GM12878 (cell line): ENCODE data around the gene FNDC8.

Experiments used
- CHD2 ChIP-seq: IDR thresholded peaks from 2 replicates; pipeline ENCODE4 v1.6.1; 2011; ENCODE audit warnings: low read depth, low read length, improper control_type of control experiment, borderline replicate concordance
- EP300 ChIP-seq, 2 experiments: fragments of 150-350 bp in 1 of 2; IDR thresholded peaks; 2 replicates each; pipeline ENCODE4 v1.6.1; 2011 to 2012; ENCODE audit warnings: low read depth in 2 of 2, low read length in 2 of 2, borderline replicate concordance in 1 of 2, improper control_type of control experiment in 1 of 2, inconsistent platforms in 1 of 2; ENCODE audit not compliant: control insufficient read depth in 1 of 2
- ESRRA ChIP-seq: IDR thresholded peaks from 2 replicates; pipeline ENCODE4 v1.6.1; 2012; ENCODE audit warnings: mild to moderate bottlenecking, low read length, improper control_type of control experiment
- FOXM1 ChIP-seq: IDR thresholded peaks from 2 replicates; pipeline ENCODE4 v1.6.1; 2012; ENCODE audit warnings: low read depth, mild to moderate bottlenecking, inconsistent platforms, low read length, moderate library complexity
- NFYA ChIP-seq: IDR thresholded peaks from 2 replicates; pipeline ENCODE4 v1.6.1; 2011; ENCODE audit warnings: low read depth, mild to moderate bottlenecking, low read length, improper control_type of control experiment, borderline replicate concordance
- STAT1 ChIP-seq: fragments of 450-650 bp; conservative IDR thresholded peaks from 2 replicates; pipeline ENCODE4 v1.6.1; 2014; ENCODE audit warnings: antibody characterized with exemption, mild to moderate bottlenecking
- TCF7 ChIP-seq: IDR thresholded peaks from 2 replicates; pipeline ENCODE4 v1.6.1; 2014; ENCODE audit warnings: antibody characterized with exemption, borderline replicate concordance
- ZZZ3 ChIP-seq: IDR thresholded peaks from 2 replicates; pipeline ENCODE4 v1.6.1; 2011; ENCODE audit warnings: low read depth; ENCODE audit not compliant: control insufficient read depth, insufficient read length
- TF ChIP-seq, protein P1 (sequence below): IDR thresholded peaks from 2 replicates; pipeline ENCODE4 v1.6.1; 2012; ENCODE audit warnings: low read depth, low read length, improper control_type of control experiment
- TF ChIP-seq, protein P2 (sequence below), 3 experiments: IDR thresholded peaks in 2 of 3; conservative IDR thresholded peaks in 1 of 3; 2 replicates each; pipeline ENCODE4 v1.5.1; 2011; ENCODE audit warnings: low read depth in 3 of 3, low read length in 3 of 3, mild to moderate bottlenecking in 3 of 3, control low read depth in 2 of 3, moderate library complexity in 2 of 3, inconsistent platforms in 1 of 3, mixed read lengths in 1 of 3; ENCODE audit not compliant: control insufficient read depth in 2 of 3, insufficient read depth in 1 of 3; ENCODE audit errors: extremely low read depth in 1 of 3
- TF ChIP-seq, protein P3 (sequence below): IDR thresholded peaks from 2 replicates; pipeline ENCODE4 v1.6.1; 2012; ENCODE audit warnings: mild to moderate bottlenecking, low read depth, low read length

DNA sequence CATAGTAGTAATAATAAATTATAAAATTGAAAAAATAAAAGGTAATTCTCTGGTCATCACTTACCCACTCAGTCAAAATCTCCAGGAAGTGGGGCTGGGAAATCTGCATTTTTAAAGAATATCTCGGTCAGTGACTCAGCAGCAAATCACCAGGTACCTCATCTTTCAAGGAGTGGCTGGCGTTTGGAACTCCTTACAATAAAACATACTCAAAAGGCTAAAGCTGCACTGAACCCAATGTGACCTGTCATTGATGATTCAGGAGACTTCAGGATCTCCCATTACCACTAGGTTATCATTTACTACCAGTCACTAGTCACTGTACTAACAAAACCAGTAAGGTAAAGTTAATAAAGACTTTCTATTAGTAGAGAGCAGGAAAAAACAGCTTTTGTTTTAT is 36.4 kb upstream of the FNDC8 start:
- TF ChIP-seq, protein P1, sequence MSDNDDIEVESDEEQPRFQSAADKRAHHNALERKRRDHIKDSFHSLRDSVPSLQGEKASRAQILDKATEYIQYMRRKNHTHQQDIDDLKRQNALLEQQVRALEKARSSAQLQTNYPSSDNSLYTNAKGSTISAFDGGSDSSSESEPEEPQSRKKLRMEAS, result no peak
- TF ChIP-seq CHD2 (no peak), NFYA (no peak), TCF7 (no peak), ESRRA (no peak), EP300 (IDR thresholded peaks at IDR 0.05; ENCODE audit: borderline replicate concordance in 1 of 2, control insufficient read depth in 1 of 2, low read depth in 2 of 2, low read length in 2 of 2) (no peak), ZZZ3 (no peak), STAT1 (no peak), FOXM1 (no peak)
- TF ChIP-seq, protein P2, sequence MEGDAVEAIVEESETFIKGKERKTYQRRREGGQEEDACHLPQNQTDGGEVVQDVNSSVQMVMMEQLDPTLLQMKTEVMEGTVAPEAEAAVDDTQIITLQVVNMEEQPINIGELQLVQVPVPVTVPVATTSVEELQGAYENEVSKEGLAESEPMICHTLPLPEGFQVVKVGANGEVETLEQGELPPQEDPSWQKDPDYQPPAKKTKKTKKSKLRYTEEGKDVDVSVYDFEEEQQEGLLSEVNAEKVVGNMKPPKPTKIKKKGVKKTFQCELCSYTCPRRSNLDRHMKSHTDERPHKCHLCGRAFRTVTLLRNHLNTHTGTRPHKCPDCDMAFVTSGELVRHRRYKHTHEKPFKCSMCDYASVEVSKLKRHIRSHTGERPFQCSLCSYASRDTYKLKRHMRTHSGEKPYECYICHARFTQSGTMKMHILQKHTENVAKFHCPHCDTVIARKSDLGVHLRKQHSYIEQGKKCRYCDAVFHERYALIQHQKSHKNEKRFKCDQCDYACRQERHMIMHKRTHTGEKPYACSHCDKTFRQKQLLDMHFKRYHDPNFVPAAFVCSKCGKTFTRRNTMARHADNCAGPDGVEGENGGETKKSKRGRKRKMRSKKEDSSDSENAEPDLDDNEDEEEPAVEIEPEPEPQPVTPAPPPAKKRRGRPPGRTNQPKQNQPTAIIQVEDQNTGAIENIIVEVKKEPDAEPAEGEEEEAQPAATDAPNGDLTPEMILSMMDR (IDR thresholded peaks at IDR 0.05 in 2 of 3, conservative IDR thresholded peaks at IDR 0.05 in 1 of 3; ENCODE audit: control insufficient read depth in 2 of 3, extremely low read depth in 1 of 3, insufficient read depth in 1 of 3, low read depth in 3 of 3, low read length in 3 of 3), result no peak
- TF ChIP-seq, protein P3, sequence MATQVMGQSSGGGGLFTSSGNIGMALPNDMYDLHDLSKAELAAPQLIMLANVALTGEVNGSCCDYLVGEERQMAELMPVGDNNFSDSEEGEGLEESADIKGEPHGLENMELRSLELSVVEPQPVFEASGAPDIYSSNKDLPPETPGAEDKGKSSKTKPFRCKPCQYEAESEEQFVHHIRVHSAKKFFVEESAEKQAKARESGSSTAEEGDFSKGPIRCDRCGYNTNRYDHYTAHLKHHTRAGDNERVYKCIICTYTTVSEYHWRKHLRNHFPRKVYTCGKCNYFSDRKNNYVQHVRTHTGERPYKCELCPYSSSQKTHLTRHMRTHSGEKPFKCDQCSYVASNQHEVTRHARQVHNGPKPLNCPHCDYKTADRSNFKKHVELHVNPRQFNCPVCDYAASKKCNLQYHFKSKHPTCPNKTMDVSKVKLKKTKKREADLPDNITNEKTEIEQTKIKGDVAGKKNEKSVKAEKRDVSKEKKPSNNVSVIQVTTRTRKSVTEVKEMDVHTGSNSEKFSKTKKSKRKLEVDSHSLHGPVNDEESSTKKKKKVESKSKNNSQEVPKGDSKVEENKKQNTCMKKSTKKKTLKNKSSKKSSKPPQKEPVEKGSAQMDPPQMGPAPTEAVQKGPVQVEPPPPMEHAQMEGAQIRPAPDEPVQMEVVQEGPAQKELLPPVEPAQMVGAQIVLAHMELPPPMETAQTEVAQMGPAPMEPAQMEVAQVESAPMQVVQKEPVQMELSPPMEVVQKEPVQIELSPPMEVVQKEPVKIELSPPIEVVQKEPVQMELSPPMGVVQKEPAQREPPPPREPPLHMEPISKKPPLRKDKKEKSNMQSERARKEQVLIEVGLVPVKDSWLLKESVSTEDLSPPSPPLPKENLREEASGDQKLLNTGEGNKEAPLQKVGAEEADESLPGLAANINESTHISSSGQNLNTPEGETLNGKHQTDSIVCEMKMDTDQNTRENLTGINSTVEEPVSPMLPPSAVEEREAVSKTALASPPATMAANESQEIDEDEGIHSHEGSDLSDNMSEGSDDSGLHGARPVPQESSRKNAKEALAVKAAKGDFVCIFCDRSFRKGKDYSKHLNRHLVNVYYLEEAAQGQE, result no peak
